Activated CD8-positive, alpha-beta T cell treated with anti-CD3 and anti-CD28 coated beads for 36 hours (primary cell): Measurements from ENCODE around the gene BBS5. TPM values are rescaled to one million over a fixed set of nuclear protein-coding genes. Genes with fewer than 3 reads are reported as not detected.
"Not testable (repeated sequence)": the region's sequence is repeated elsewhere in the genome, so short reads cannot be mapped to it uniquely, and the experiment has no call there.

Experiments used
- ATAC-seq: fragments of 200-7000 bp; cut with Tn5 transposase; one replicate; pipeline ENCODE4 v1.10.0; 2021; ENCODE audit warnings: mild to moderate bottlenecking, moderate library complexity
- CTCF ChIA-PET: fragments of 350-600 bp; sonication (Branson Sonifier 250); formaldehyde crosslinking; loops from one replicate; lab custom pipeline; 2021; ENCODE audit warnings: antibody characterized with exemption; lab: Charles Lee
- POLR2A ChIA-PET: fragments of 350-600 bp; sonication (Branson Sonifier 250); formaldehyde crosslinking; loops from one replicate; lab custom pipeline; 2021; ENCODE audit warnings: antibody characterized with exemption; lab: Charles Lee
- DNase-seq: peaks from one replicate; pipeline ENCODE4 v3.0.0-alpha.2; 2020
- H3K27ac Mint-ChIP-seq: one replicate; pipeline ENCODE4 v1.8.0; 2021; ENCODE audit warnings: mild to moderate bottlenecking, mixed read lengths
- H3K27me3 Mint-ChIP-seq: one replicate; pipeline ENCODE4 v1.8.0; 2021; ENCODE audit warnings: mixed read lengths
- H3K36me3 Mint-ChIP-seq: one replicate; pipeline ENCODE4 v1.8.0; 2021; ENCODE audit warnings: low read depth, mixed read lengths
- H3K4me1 Mint-ChIP-seq: one replicate; pipeline ENCODE4 v1.8.0; 2021; ENCODE audit warnings: low read depth, mixed read lengths
- H3K4me3 Mint-ChIP-seq: one replicate; pipeline ENCODE4 v1.8.0; 2021; ENCODE audit warnings: mild to moderate bottlenecking, moderate library complexity, mixed read lengths
- H3K9me3 Mint-ChIP-seq: one replicate; pipeline ENCODE4 v1.8.0; 2021; ENCODE audit warnings: mixed read lengths
- intact Hi-C: fragments of 100-400 bp; cut with micrococcal nuclease; formaldehyde crosslinking; loops from one replicate; pipeline ENCODE4 v1.10.0; 2022
- total RNA-seq, 2 experiments: library from RNA; stranded (reverse); gene quantifications; one replicate each; pipeline ENCODE4 v1.2.3, GENCODE V29; 2021
- TF ChIP-seq, protein P1 (sequence below): fragments of 200-600 bp; IDR thresholded peaks from one replicate; pipeline ENCODE4 v1.8.0; 2022; ENCODE audit warnings: antibody characterized with exemption, mild to moderate bottlenecking

BBS5 gene
- total RNA-seq = 1 to 10 TPM; 2.6 to 3.2 TPM

DNA sequence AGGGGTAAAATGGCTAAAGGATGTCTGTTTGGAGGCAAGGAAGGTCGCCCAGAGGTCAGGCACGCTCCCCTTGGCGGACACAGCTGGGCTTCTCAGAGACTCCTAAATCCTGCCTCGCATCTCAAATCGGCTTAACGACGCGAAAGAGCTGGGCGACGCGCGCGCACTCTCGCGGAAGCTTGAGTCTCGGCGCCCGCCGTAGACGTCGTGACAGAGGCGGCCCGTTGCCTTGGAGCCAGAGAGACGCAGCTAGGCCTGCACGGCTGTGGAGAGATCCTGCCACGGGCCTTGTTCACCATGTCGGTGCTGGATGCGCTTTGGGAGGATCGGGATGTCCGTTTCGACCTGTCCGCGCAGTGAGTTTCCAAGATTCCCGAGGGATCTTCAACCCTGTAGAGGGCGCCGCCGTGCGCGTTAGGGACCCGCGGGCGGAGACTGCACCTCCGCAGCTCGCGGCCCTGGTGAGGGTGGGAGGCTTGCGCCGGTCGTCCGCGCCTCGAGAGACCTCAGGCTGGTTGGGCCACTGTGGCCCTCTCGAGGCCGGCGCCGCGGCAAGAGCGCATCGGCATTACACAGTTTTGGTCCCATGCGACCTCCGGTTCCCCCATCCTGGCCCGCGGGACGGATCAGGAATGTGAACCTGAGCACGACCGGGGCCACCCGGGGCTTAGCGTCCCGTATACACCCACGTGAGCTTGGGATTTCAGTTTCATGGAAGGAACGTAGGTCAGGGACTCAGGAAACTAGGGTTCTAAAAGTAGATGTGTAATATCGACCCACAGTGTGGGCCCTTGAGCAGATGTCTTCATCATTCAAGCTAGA, at the start of gene BBS5:
TSS of gene BBS5 (plus strand) at position 238 of the 822 bp plus-strand sequence. CDS start at position 298, 60 bp downstream.
- CTCF ChIA-PET = interaction anchor here (0.9 to 2.4 kb wide), 7 partner anchors 9 to 48 kb away, joined by 3 to 11 read pairs (median 6); no protein-coding TSS in a partner anchor
- peak within 1 kb of the TSS; percentile 81 for H3K4me3 Mint-ChIP-seq
- DNase-seq (peak; percentile 89), ATAC-seq (peak; percentile 98)
- H3K9me3 Mint-ChIP-seq = no peaks in the 10 kb centered on the region
- POLR2A ChIA-PET = interaction anchor here (0.9 to 1.0 kb wide), 3 partner anchors 81 to 315 kb away, joined by 3 to 4 read pairs (median 3); no protein-coding TSS in a partner anchor
- H3K4me1 Mint-ChIP-seq = peaks cover 13% of the 10 kb centered on the region
- TF ChIP-seq, protein P1, sequence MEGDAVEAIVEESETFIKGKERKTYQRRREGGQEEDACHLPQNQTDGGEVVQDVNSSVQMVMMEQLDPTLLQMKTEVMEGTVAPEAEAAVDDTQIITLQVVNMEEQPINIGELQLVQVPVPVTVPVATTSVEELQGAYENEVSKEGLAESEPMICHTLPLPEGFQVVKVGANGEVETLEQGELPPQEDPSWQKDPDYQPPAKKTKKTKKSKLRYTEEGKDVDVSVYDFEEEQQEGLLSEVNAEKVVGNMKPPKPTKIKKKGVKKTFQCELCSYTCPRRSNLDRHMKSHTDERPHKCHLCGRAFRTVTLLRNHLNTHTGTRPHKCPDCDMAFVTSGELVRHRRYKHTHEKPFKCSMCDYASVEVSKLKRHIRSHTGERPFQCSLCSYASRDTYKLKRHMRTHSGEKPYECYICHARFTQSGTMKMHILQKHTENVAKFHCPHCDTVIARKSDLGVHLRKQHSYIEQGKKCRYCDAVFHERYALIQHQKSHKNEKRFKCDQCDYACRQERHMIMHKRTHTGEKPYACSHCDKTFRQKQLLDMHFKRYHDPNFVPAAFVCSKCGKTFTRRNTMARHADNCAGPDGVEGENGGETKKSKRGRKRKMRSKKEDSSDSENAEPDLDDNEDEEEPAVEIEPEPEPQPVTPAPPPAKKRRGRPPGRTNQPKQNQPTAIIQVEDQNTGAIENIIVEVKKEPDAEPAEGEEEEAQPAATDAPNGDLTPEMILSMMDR = peak; percentile 49
- H3K27ac Mint-ChIP-seq = peak within 1 kb of the TSS; percentile 30
- H3K36me3 Mint-ChIP-seq = no peaks in the 10 kb centered on the region
- H3K27me3 Mint-ChIP-seq = no peaks in the 10 kb centered on the region
- intact Hi-C loops = loop anchor here (10.0 kb wide), 1 partner anchor 505 kb away; no protein-coding TSS in a partner anchor

DNA sequence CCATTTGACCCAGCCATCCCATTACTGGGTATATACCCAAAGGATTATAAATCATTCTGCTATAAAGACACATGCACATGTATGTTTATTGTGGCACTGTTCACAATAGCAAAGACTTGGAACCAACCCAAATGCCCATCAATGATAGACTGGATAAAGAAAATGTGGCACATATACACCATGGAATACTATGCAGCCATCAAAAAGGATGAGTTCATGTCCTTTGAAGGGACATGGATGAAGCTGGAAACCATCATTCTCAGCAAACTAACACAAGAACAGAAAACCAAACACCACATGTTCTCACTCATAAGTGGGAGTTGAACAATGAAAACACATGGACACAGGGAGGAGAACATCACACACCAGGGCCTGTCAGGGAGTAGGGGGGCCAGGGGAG, 47.5 kb upstream of the BBS5 start:
- H3K9me3 Mint-ChIP-seq, intact Hi-C loops, H3K4me1 Mint-ChIP-seq, ATAC-seq, H3K36me3 Mint-ChIP-seq, DNase-seq, H3K27me3 Mint-ChIP-seq, POLR2A ChIA-PET, CTCF ChIA-PET, H3K4me3 Mint-ChIP-seq, H3K27ac Mint-ChIP-seq: not testable (repeated sequence)

DNA sequence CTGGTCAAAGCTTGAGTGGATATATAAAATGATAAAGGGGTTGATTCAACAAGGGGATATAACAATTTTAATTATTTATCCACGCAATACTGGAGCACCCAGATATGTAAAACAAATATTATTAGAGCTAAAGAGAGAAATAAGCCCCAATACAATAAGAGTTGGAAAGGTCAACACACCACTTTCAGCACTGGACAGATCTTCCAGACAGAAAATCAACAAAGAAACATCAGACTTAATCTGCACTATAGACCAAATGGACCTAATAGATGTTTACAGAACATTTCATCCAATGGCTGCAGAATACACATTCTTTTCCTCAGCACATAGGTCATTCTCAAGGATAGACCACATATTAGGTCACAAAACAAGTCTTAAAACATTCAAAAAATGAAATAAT, 45.1 kb upstream of the BBS5 start:
- CTCF ChIA-PET = not testable (repeated sequence)

DNA sequence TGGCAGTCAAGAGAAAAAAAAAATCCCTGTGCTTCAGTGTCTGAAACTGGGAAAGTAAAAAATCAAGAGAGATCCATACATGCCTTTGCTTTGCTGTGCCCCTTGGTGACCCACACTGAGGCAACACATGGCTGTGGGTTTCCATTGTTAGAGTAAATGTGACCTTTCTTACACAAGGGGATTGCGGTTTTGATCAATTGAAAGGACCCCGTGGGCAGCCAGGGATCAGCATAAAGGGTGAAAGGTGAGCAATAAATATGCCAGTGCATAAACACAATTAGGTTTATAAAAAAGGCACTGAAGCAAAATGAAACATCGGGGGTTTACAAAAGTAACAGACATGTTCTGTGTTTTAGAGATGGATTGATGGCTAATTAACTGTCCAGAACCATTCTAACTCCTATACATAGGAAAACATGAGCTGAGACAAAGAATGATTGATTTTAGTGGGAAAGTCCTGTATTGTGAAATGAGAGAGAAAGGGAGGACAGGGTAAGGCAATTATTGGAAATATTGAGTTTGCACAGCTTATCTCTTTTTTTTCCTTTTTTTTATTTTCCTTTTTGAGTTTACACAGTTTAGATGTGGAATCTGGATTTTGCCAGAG, 40.7 kb upstream of the BBS5 start:
- intact Hi-C loops = no loop called here
- ATAC-seq (no peak), DNase-seq (no peak)
- Mint-ChIP-seq H3K27ac (no peak overlapping the region), H3K4me3 (no peak overlapping the region), H3K4me1 (no peaks in the 10 kb centered on the region), H3K36me3 (no peaks in the 10 kb centered on the region), H3K9me3 (no peaks in the 10 kb centered on the region), H3K27me3 (peaks cover 25% of the 10 kb centered on the region)
- TF ChIP-seq, protein P1 = no peak
- ChIA-PET POLR2A (no interaction called here), CTCF (interaction anchor here (1.0 kb wide), 1 partner anchor 307 kb away, joined by 3 read pairs; no protein-coding TSS in a partner anchor)

More for the DNA sequence above, 45.1 kb upstream of the BBS5 start:
- H3K27ac Mint-ChIP-seq, intact Hi-C loops, POLR2A ChIA-PET, H3K9me3 Mint-ChIP-seq, H3K4me1 Mint-ChIP-seq, H3K4me3 Mint-ChIP-seq, H3K36me3 Mint-ChIP-seq, DNase-seq, ATAC-seq: not testable (repeated sequence)
- peaks cover 11% of the 10 kb centered on the region for H3K27me3 Mint-ChIP-seq

DNA sequence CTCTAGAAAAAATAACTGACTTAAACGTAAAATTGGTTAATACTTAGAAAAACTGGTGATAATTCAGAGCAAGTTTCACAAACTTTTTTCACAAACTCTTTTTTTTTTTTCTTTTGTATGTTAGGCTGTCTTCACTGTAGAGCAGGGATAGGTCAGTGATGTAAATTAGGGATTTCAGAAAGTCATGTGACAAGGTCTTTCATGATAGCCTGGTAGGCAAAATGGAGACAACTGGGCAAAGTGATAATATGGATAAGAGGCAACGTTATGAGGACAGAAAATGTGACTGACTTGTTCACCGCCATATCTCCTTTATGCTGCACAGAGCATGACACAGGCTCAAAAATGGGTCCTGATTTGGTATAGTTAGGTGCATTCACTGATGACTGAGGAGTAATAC, 39.4 kb upstream of the BBS5 start:
- no peak for DNase-seq
- no peak for ATAC-seq
- H3K27ac Mint-ChIP-seq = no peak overlapping the region
- H3K4me3 Mint-ChIP-seq = no peak overlapping the region
- no peaks in the 10 kb centered on the region for H3K4me1 Mint-ChIP-seq
- intact Hi-C loops = no loop called here
- POLR2A ChIA-PET = interaction anchor here (0.7 kb wide), 1 partner anchor 211 kb away, joined by 3 read pairs; no protein-coding TSS in a partner anchor
- H3K27me3 Mint-ChIP-seq = peaks cover 28% of the 10 kb centered on the region
- H3K9me3 Mint-ChIP-seq = no peaks in the 10 kb centered on the region
- TF ChIP-seq, protein P1 = no peak
- H3K36me3 Mint-ChIP-seq = no peaks in the 10 kb centered on the region
- CTCF ChIA-PET = interaction anchor here (0.7 kb wide), 1 partner anchor 20 kb away, joined by 3 read pairs; no protein-coding TSS in a partner anchor
